ENCODE measurements around the gene ARHGEF33. TPM values are rescaled to one million over a fixed set of nuclear protein-coding genes. Genes with fewer than 3 reads are reported as not detected.

The ARHGEF33 gene
- total and polyA plus RNA-seq, 8 donors, result under 0.01 to 2.0 (median 0.61) TPM; not detected in 1

- H3K4me1 ChIP-seq, result peaks cover 0 to 14% (median 0%) of the 10 kb centered on the region in 4 donors
- peak; percentile 77 to 91 for DNase-seq
- H3K27ac ChIP-seq, result no peak overlapping the region
- no peak overlapping the region for H3K4me3 ChIP-seq
- TF ChIP-seq CTCF (IDR thresholded peaks at IDR 0.05) (peak in 5 of 7 experiments; percentile 56 to 72 (median 60)), POLR2A (IDR thresholded peaks at IDR 0.05) (no peak)
- intact Hi-C loops (cut with DNase I; ENCODE audit: low total_unique reads), result no loop called here
- H3K27me3 ChIP-seq, result no peaks in the 10 kb centered on the region
- no peaks in the 10 kb centered on the region for H3K36me3 ChIP-seq
- 49 to 54% (median 52%) methylated on average over 11 of the region's 11 CpGs for WGBS, 5 donors
- H3K9me3 ChIP-seq, result no peaks in the 10 kb centered on the region
Observed at GRCh38 chr2:38947241-38948239, 57.9 kb downstream of the ARHGEF33 start.

GRCh38 chr2:38948387-38948882 is 58.8 kb downstream of the ARHGEF33 start:
- H3K27ac ChIP-seq, result no peak overlapping the region
- H3K27me3 ChIP-seq, result no peaks in the 10 kb centered on the region
- peaks cover 0 to 14% (median 0%) of the 10 kb centered on the region in 4 donors for H3K4me1 ChIP-seq
- H3K4me3 ChIP-seq, result no peak overlapping the region
- H3K36me3 ChIP-seq, result no peaks in the 10 kb centered on the region
- intact Hi-C loops (cut with DNase I; ENCODE audit: low total_unique reads), result no loop called here
- no peak for DNase-seq
- no peak for TF ChIP-seq POLR2A (IDR thresholded peaks at IDR 0.05)
- TF ChIP-seq CTCF (IDR thresholded peaks at IDR 0.05), result no peak
- TF ChIP-seq POLR2AphosphoS5 (IDR thresholded peaks at IDR 0.05), result no peak
- TF ChIP-seq EP300 (IDR thresholded peaks at IDR 0.05), result no peak
- 73 to 93% (median 91%) methylated on average over 3 of the region's 3 CpGs for WGBS, 5 donors
- H3K9me3 ChIP-seq, result no peaks in the 10 kb centered on the region

- DNase-seq, result no peak
- no peak overlapping the region for H3K4me3 ChIP-seq
- no peaks in the 10 kb centered on the region for H3K27me3 ChIP-seq
- H3K4me1 ChIP-seq, result peaks cover 0 to 14% (median 0%) of the 10 kb centered on the region in 4 donors
- H3K36me3 ChIP-seq, result no peaks in the 10 kb centered on the region
- no peaks in the 10 kb centered on the region for H3K9me3 ChIP-seq
- no peak for TF ChIP-seq POLR2A (IDR thresholded peaks at IDR 0.05)
- TF ChIP-seq CTCF (IDR thresholded peaks at IDR 0.05), result no peak
- TF ChIP-seq POLR2AphosphoS5 (IDR thresholded peaks at IDR 0.05), result no peak
- WGBS, 5 donors, result 49 to 67% (median 60%) methylated on average over 4 of the region's 4 CpGs
- H3K27ac ChIP-seq, result no peak overlapping the region
- intact Hi-C loops (cut with DNase I; ENCODE audit: low total_unique reads), result no loop called here
Observed at GRCh38 chr2:38948995-38949394, 59.3 kb downstream of the ARHGEF33 start.

GRCh38 chr2:38951766-38952165 is 62.1 kb downstream of the ARHGEF33 start:
- Histone ChIP-seq H3K9me3 (no peaks in the 10 kb centered on the region), H3K27ac (no peak overlapping the region), H3K36me3 (no peaks in the 10 kb centered on the region), H3K27me3 (no peaks in the 10 kb centered on the region), H3K4me3 (no peak overlapping the region), H3K4me1 (peaks cover 0 to 14% (median 0%) of the 10 kb centered on the region in 4 donors)
- intact Hi-C loops (cut with DNase I; ENCODE audit: low total_unique reads), result no loop called here
- no peak for DNase-seq
- TF ChIP-seq CTCF (IDR thresholded peaks at IDR 0.05) (no peak), POLR2A (IDR thresholded peaks at IDR 0.05) (no peak), POLR2AphosphoS5 (IDR thresholded peaks at IDR 0.05) (no peak), EP300 (IDR thresholded peaks at IDR 0.05) (no peak)
